Measurements from ENCODE around the gene CCL17. TPM values are rescaled to one million over a fixed set of nuclear protein-coding genes. Genes with fewer than 3 reads are reported as not detected.

CCL17 gene
- total and polyA plus RNA-seq, 10 of the 15 experiments (the other 5 are each of a cell fraction or from before 2014, with no cell fraction given): 1.2 to 84.9 (median 34.2) TPM

DNA sequence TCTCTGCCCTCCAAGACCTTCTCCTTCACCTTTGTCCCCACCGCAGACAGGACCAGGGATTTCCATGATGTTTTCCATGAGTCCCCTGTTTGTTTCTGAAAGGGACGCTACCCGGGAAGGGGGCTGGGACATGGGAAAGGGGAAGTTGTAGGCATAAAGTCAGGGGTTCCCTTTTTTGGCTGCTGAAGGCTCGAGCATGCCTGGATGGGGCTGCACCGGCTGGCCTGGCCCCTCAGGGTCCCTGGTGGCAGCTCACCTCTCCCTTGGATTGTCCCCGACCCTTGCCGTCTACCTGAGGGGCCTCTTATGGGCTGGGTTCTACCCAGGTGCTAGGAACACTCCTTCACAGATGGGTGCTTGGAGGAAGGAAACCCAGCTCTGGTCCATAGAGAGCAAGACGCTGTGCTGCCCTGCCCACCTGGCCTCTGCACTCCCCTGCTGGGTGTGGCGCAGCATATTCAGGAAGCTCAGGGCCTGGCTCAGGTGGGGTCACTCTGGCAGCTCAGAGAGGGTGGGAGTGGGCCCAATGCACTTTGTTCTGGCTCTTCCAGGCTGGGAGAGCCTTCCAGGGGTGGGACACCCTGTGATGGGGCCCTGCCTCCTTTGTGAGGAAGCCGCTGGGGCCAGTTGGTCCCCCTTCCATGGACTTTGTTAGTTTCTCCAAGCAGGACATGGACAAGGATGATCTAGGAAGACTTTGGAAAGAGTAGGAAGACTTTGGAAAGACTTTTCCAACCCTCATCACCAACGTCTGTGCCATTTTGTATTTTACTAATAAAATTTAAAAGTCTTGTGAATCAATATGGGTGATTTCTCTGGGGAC is 20.1 kb upstream of the CCL17 start:
- no peaks in the 10 kb centered on the region for H4K20me1 ChIP-seq (ENCODE audit: control insufficient read depth, insufficient read depth)
- peak; percentile 1; the same call in 1 of the 3 replicates for ATAC-seq
- BruUV-seq (replicated peaks): no TSS peak
- RAD21 ChIA-PET (ENCODE audit: unreplicated experiment): interaction anchor here (0.9 to 2.1 kb wide), 3 partner anchors 27 to 84 kb away, joined by 3 to 8 read pairs (median 4); no protein-coding TSS in a partner anchor
- no peak overlapping the region for H3K4me3 ChIP-seq
- H3K9me3 ChIP-seq (replicated peaks; ENCODE audit: control insufficient read depth, insufficient read depth, low read length): no peaks in the 10 kb centered on the region
- CTCF ChIA-PET: interaction anchor here (0.6 to 1.0 kb wide), 2 partner anchors 33 kb away, joined by 3 to 4 read pairs; no protein-coding TSS in a partner anchor
- no peak for FAIRE-seq
- no peaks in the 10 kb centered on the region for H3K36me3 ChIP-seq (ENCODE audit: control insufficient read depth in 2 of 2, insufficient read depth in 2 of 2, low read length in 1 of 2)
- DNase-seq (ENCODE audit: low read depth, low spot score): no peak
- no peaks in the 10 kb centered on the region for H3K27me3 ChIP-seq (replicated peaks in 1 of 2; ENCODE audit: control insufficient read depth in 2 of 2, insufficient read depth in 2 of 2, low read length in 1 of 2)
- H3K27ac ChIP-seq (ENCODE audit: control insufficient read depth, insufficient read depth): no peak overlapping the region
- H3K79me2 ChIP-seq (ENCODE audit: control insufficient read depth, insufficient read depth, low read length): no peaks in the 10 kb centered on the region
- H2AFZ ChIP-seq (ENCODE audit: control insufficient read depth, low read depth, low read length): no peak overlapping the region
- peaks cover 64% of the 10 kb centered on the region for H3K4me1 ChIP-seq (ENCODE audit: control insufficient read depth, insufficient read depth, low read length)
- SMC1A ChIA-PET (ENCODE audit: uncharacterized antibody, unreplicated experiment): no interaction called here
- intact Hi-C loops (cut with micrococcal nuclease; ENCODE audit: unreplicated experiment): no loop called here
- POLR2A ChIA-PET: interaction anchor here (0.6 kb wide), 1 partner anchor 220 kb away, joined by 3 read pairs; no protein-coding TSS in a partner anchor
- 21% methylated on average over 11 of the region's 11 CpGs for WGBS (ENCODE audit: insufficient coverage, insufficient replicate concordance, low lambda C conversion rate, missing lambda C conversion rate)
- no peak overlapping the region for H3K9ac ChIP-seq (ENCODE audit: control insufficient read depth, insufficient read depth, low read length)
- in situ Hi-C loops (cut with MboI): no loop called here
- peak overlapping the region; percentile 19; the same call in 1 of the 2 replicates for H3K4me2 ChIP-seq (ENCODE audit: control insufficient read depth, insufficient read depth)
- TF ChIP-seq ZNF622 (IDR thresholded peaks at IDR 0.05): no peak
- TF ChIP-seq RUNX3 (IDR thresholded peaks at IDR 0.05; ENCODE audit: low read length): no peak
- TF ChIP-seq, protein P1, sequence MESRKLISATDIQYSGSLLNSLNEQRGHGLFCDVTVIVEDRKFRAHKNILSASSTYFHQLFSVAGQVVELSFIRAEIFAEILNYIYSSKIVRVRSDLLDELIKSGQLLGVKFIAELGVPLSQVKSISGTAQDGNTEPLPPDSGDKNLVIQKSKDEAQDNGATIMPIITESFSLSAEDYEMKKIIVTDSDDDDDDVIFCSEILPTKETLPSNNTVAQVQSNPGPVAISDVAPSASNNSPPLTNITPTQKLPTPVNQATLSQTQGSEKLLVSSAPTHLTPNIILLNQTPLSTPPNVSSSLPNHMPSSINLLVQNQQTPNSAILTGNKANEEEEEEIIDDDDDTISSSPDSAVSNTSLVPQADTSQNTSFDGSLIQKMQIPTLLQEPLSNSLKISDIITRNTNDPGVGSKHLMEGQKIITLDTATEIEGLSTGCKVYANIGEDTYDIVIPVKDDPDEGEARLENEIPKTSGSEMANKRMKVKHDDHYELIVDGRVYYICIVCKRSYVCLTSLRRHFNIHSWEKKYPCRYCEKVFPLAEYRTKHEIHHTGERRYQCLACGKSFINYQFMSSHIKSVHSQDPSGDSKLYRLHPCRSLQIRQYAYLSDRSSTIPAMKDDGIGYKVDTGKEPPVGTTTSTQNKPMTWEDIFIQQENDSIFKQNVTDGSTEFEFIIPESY (IDR thresholded peaks at IDR 0.05): no peak
- 0 out of 4 replicates have a peak, but pooled peaks of 1 of the 2 experiments have one; percentile 50 for TF ChIP-seq SRF (IDR thresholded peaks at IDR 0.05; ENCODE audit: low read depth in 2 of 2, low read length in 2 of 2)
- TF ChIP-seq ZNF24 (IDR thresholded peaks at IDR 0.05): no peak
- no peak for TF ChIP-seq PBX3 (IDR thresholded peaks at IDR 0.05; ENCODE audit: insufficient replicate concordance, low read depth, low read length)
- TF ChIP-seq CEBPB (IDR thresholded peaks at IDR 0.05; ENCODE audit: borderline replicate concordance in 1 of 2, low read depth in 2 of 2, low read length in 2 of 2): no peak
- no peak for TF ChIP-seq TBL1XR1 (IDR thresholded peaks at IDR 0.05; ENCODE audit: low read depth, low read length)
- TF ChIP-seq, protein P2, sequence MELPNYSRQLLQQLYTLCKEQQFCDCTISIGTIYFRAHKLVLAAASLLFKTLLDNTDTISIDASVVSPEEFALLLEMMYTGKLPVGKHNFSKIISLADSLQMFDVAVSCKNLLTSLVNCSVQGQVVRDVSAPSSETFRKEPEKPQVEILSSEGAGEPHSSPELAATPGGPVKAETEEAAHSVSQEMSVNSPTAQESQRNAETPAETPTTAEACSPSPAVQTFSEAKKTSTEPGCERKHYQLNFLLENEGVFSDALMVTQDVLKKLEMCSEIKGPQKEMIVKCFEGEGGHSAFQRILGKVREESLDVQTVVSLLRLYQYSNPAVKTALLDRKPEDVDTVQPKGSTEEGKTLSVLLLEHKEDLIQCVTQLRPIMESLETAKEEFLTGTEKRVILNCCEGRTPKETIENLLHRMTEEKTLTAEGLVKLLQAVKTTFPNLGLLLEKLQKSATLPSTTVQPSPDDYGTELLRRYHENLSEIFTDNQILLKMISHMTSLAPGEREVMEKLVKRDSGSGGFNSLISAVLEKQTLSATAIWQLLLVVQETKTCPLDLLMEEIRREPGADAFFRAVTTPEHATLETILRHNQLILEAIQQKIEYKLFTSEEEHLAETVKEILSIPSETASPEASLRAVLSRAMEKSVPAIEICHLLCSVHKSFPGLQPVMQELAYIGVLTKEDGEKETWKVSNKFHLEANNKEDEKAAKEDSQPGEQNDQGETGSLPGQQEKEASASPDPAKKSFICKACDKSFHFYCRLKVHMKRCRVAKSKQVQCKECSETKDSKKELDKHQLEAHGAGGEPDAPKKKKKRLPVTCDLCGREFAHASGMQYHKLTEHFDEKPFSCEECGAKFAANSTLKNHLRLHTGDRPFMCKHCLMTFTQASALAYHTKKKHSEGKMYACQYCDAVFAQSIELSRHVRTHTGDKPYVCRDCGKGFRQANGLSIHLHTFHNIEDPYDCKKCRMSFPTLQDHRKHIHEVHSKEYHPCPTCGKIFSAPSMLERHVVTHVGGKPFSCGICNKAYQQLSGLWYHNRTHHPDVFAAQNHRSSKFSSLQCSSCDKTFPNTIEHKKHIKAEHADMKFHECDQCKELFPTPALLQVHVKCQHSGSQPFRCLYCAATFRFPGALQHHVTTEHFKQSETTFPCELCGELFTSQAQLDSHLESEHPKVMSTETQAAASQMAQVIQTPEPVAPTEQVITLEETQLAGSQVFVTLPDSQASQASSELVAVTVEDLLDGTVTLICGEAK (IDR thresholded peaks at IDR 0.05; ENCODE audit: borderline replicate concordance): no peak
- TF ChIP-seq EZH2 (IDR thresholded peaks at IDR 0.05; ENCODE audit: borderline replicate concordance, control insufficient read depth, low read depth, low read length): no peak
- TF ChIP-seq SPI1 (IDR thresholded peaks at IDR 0.05; ENCODE audit: borderline replicate concordance, insufficient read depth, low read depth, low read length): peak; percentile 75; the same call in 1 of the 2 replicates
- no peak for TF ChIP-seq RELB (IDR thresholded peaks at IDR 0.05; ENCODE audit: low read depth)
- TF ChIP-seq IRF4 (IDR thresholded peaks at IDR 0.05; ENCODE audit: low read depth, low read length): no peak
